Femur (tissue), 1 donor: Measurements from ENCODE around the gene TCN2.
"Not testable (repeated sequence)": the region's sequence is repeated elsewhere in the genome, so short reads cannot be mapped to it uniquely, and the experiment has no call there.

Experiments
- DNase-seq: peaks from one replicate; pipeline ENCODE4 v3.0.0-alpha.2; 2017

Gene TCN2

GRCh38 chr22:30606455-30607299 lies at the start of gene TCN2:
TSS of gene TCN2 (plus strand) at chr22:30607174. CDS start at chr22:30607332, 158 bp downstream.
- peak; percentile 84 for DNase-seq

DNA sequence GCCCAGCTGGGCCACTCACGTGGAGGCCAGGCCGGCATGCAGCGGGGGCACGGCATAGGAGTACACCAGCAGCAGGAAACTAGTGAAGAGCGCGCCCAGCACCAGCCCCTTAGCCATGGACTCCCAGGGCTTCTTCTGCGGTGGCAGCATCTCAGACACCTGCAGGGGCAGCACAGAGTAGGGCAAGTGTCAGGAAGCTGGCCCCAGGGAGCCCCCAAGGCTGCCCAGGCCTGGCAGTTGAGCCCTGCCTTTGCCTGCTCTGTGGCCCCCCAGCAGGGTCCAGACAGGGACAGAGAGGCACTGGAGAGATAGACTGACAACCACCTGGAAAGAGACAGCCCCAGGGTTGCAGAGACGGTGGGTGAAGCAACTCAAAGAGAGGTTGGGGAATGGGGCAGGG lies 49.7 kb upstream of the TCN2 start:
- no peak for DNase-seq

DNA sequence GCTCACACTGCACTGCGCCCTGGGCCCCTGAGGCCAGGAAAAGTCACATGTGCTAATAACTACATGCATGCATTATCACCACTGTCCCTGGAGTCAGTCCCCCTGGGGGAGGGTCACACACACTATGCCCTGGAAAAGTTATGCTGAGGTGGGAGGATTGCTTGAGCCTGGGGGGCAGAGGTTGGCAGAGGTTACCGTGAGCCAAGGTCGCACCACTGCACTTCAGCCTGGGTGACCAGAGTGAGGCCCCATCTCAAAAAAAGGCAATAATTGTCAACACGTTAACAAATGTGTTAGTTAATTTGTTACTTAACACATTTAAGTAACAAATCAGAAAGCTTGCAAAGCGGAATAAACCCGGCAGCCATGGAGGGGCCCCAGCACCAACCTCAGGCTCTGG lies 47.1 kb upstream of the TCN2 start:
- DNase-seq, result no peak

GRCh38 chr22:30560643-30561202 lies 46.3 kb upstream of the TCN2 start:
- not testable (repeated sequence) for DNase-seq

GRCh38 chr22:30561402-30562189 lies 45.4 kb upstream of the TCN2 start:
- no peak for DNase-seq

- DNase-seq, result no peak
Observed at GRCh38 chr22:30562366-30562765, 44.6 kb upstream of the TCN2 start.

- no peak for DNase-seq
Observed at GRCh38 chr22:30564045-30564760, 42.8 kb upstream of the TCN2 start.

DNA sequence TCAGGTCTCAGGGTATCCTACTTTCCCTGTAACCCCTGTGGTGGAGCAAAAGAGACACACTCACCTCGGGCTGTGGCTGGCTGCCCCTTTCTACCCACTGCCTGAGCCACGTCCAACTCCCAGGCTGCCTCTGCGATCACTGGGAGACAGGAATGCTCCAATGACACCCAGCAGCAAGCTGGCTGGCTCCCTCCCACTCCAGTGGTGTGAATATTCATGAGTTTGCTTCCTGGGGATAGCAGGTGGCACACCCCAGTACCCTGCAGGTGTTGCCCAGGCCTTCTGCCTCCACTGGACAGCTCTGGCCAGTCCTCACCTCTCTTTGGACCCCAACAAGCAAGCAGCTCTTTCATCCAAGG lies 42.2 kb upstream of the TCN2 start:
- no peak for DNase-seq

DNA sequence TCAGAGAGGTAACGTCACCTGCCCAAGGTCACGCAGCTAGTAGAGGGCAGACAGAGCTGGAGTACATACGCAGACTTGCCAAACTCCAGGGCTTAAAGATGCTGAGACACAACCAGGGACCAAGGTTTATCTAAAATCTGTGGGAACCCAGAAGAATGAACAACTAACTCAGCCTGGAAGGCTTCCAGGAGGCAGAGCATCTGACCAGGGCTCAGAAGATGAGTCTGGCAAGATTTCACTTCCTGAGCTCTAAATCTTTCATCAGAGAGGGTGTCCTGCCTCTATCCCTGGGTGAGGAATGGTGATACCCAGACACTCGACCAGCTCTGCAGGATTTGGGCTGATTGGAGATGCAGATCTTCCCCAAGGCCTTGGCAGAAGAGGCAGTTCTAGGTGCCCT lies 41.6 kb upstream of the TCN2 start:
- no peak for DNase-seq

DNA sequence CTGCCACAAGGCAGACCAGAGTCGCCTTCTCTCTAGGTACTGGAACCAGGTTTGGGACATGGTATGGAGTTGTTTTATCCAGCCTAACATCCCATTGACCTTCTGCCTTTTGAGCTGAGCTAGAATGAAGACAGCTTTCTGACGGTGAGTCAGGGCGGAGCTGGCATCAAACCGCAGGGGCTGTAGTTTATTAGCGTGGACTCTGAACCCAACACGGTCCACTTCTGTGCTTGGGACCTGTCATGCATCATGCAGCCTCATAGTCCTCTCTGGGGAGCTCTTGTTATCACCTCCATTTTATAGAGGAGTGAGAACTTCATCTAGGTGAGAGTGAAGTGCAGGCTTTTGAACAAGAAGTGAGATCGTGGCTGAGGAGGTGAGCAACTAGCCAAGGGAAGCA lies 40.8 kb upstream of the TCN2 start:
- DNase-seq, result no peak

- DNase-seq, result not testable (repeated sequence)
Observed at GRCh38 chr22:30567277-30567676, 39.7 kb upstream of the TCN2 start.

DNA sequence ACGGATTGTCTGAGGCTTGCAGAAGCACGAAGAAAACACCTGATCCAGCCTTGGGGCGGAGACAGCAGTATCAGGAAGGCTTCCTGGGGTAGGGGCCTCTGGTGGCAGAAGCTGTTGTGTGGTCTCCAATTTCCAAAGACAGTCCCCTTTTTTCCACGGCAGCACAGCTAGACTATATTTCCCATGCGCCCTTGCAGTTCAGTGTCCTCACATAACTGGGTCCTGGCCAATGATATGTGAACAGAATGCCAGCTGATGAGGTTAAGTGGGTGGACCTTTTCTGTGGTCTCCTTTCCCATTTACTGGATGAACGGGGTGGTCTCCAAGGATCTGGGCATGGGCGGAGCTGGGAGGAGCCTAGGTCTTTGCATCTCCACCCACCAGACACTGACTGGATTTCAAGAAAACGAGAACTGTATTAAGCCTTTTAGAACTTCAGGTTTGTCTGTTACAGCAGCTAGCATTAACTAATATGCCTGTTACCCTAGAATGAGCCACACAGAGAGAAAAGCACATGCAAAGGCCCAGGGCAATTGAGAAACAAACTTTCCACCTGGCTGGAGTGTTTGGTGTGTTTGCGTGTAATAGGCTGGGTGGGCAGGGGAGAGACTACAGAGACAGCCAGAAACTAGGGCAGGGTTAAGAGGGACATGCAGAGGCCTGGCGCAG lies 38.7 kb upstream of the TCN2 start:
- DNase-seq, result no peak

DNA sequence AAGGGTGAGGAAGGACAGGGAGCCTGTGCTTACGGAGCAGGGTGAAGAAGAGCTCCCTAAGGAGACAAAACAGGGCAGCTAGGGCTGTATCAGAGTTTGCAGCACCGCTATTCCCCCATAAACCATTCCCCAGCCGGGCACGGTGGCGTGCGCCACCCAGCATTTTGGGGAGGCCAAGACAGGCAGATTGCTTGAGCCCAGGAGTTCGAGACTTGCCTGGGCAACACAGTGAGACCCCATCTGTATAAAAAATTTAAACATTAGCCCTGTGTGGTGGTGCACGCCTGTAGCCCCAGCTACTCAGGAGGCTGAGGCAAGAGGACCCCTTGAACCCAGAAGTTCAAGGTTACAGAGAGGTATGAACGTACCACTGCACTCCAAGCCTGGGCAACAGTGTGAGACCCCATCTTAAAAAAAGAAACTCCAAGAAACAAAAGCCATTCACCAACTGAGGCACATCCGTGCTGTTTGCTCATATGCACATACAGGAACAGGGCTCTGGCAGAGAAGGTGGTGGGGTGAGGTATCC lies 37.2 kb upstream of the TCN2 start:
- no peak for DNase-seq

DNA sequence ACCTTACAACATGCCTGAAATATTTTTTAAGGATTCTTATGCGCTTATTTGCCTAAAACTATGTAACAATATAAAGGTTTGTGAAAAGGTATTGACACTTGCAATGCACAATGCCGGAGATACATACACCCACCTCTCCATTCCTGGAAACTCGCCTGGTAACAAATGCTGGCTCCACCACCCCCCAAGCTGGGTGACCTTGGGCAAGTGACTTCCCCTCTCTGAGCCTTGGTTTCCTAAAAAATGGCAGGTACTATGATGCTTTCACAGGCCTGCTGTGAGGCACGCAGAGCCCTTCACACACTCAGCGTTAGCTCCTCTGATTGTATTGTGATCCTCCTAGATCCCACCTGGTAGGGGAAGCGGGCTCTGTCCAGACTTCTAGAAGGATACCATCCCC lies 34.8 kb upstream of the TCN2 start:
- DNase-seq, result no peak

DNA sequence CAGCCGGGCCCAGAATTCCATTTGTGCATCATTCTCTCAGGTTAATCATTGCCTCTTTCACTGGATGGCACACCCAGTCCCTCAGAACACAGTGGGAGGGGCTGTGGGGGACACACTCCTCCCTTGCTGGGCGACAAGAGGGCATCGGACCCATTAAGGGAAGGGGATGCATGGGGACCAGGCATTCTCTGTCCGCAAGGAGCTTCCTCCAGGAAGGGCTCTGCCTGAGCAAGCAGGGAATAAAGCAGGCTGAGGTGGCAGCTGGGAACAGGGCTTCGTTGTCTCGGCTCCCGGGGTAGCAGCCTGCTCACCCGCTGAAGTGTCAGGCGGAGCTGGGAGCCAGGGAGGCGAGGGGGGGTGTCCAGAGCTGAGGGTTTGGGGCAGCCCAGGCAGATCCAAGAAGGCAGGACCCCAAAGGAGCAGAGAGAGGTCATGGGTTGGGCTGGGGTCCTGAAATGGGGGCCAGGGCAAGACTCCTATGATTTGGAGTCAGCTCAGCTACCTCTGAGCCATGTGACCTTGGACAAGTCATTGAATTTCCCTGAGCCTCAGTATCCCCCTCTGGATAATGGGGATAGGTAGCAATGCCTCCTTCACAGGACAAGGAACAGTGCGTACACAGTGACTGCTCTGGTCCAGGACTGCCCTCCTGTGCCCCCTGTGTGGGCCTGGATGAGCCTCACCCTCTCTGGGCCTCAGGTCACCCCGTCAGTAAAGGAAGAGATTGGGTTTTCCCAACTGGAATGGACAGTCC lies 34.0 kb upstream of the TCN2 start:
- DNase-seq, result no peak

- no peak for DNase-seq
Observed at GRCh38 chr22:30573594-30574094, 33.3 kb upstream of the TCN2 start.

DNA sequence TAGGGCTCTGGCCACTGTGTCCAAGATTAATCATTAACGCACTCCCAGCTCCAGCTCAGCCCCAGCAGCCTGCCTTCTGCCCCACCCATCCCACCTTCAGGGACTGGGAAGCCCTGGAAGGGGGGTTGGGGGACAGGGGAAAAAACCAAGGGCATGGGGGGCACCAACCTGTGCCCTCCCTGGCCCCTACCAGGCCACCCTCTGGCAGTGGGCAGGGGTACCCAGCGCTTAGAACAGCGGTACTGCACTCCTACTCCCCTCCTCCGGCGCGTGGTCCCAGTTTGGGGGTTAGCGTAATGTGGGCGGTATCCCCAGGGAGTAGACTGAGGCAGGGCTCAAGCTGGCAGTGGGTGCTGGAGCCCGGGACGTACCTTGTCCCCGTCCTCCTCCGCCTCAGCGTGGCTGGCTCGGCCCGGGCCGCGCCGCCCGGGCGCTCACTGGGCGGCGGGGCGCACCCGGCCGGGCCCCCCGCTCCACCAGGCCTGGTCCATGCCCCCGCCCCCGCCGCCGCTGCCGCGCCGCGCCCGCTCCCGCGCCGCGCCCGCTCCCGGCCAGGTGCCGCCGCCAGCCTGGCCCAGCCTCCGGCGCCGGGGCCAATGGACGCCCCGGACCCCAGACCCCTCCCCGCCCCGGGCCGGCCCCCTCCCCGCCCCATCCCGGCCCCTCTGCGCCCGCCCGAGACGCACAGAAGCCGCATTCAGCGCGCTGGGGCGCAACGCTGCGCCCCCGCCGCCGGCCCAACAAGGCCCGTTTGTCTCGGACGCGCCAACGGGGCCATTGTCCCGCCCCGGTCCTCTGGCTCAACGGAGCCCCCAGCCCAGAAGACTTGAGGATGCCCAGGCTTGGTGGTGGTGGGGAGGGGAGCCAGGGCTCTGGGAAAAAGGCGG lies 32.6 kb upstream of the TCN2 start, which contains the start of gene GAL3ST1:
TSS of gene GAL3ST1 (minus strand) at position 571 of the 887 bp plus-strand sequence. CDS start 17,273 bp downstream, outside the sequence.
- peak; percentile 53 for DNase-seq

DNA sequence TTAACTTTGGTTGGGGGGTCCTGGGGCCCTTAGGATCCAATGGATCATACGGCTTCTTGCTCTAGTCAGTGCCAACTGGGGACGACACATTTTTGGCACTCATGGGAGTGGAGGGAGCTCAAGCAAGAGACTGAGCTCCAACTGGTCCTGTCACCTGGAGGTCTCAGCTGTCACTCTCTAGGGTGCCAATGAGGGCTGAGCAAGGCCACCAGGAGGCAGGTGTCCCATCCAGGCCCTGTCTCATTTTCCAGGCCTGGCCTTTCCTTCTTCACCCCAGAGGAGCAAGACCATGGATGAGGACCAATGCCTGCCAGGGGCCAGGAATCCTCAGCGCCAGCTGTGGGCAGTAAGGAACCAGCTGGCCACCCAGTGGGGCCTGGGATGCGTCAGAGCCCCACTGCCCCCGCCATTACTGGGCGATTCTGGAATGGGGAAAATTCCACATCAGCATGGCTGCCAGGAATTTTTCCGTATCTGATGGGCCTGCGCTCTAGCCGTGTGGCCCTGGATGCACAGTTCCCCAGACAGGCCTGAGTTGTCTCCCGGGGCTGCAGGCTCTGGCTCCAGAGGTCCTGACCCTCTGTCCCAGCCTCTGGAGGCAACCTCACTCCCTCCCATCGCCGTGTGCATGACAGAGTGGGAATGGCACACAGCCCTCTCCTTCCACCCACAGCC lies 31.8 kb upstream of the TCN2 start:
- peak; percentile 65 for DNase-seq

DNA sequence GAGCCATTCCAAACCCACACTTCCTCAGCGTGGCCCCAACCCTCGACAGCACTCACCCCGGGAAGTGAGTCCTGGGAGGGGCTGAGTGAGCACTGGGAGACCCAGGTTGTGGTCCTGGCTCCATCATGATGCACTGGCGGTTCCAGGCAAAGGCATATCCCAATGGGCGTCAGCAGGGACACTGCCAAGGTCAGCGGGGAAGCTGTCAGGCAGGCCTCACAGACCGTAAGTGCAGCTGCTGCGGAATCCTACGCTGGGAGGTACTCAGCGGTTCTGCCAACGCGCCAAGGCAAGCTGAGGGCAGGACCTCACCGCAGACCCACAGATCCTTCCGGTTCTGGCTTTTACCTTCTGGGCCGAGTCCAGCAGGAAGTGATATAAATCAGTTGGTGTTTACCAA lies 31.1 kb upstream of the TCN2 start:
- no peak for DNase-seq

- no peak for DNase-seq
Observed at GRCh38 chr22:30578481-30578880, 28.5 kb upstream of the TCN2 start.
